Activated CD4-positive, alpha-beta T cell treated with anti-CD3 and anti-CD28 coated beads, Interleukin-2, Interleukin-4, amounts not matched to agents 100 ng/mL and 50 ng/mL, durations not matched to agents 16 hours and 8 hours (primary cell): ENCODE measurements around the gene MAVS.
"Not testable (repeated sequence)": the region's sequence is repeated elsewhere in the genome, so short reads cannot be mapped to it uniquely, and the experiment has no call there.

Experiments
- DNase-seq: peaks from one replicate; pipeline ENCODE4 v3.0.0-alpha.2; 2020; ENCODE audit warnings: low spot score

Gene MAVS

DNA sequence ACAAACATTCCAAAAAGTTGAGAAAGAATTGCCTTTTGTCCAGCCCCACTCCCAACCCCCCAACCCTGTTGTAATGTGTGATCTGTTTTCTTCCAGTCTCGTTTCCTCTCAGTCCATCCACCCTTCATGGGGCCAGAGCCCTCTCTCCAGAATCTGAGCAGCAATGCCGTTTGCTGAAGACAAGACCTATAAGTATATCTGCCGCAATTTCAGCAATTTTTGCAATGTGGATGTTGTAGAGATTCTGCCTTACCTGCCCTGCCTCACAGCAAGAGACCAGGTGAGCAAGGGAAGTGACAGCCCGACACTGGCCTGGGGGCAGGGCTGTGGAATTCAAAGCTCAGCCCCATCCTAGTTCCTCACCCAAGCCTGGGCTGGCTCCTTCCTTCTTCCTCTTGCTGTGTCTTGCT, 7.8 kb downstream of the MAVS start:
- no peak for DNase-seq

DNA sequence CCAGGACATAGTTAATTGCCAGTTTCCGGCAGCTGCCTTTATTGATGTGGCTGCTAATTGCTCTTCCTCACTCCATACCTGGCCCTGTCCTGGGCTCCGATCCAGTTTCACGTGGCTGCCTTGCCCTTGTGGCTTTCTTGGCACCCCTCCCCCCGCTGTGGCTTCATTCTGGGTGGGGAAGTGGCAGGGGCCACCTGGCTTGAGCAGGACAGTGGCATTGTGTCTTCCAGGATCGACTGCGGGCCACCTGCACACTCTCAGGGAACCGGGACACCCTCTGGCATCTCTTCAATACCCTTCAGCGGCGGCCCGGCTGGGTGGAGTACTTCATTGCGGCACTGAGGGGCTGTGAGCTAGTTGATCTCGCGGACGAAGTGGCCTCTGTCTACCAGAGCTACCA, 10.8 kb downstream of the MAVS start:
- DNase-seq = no peak

DNA sequence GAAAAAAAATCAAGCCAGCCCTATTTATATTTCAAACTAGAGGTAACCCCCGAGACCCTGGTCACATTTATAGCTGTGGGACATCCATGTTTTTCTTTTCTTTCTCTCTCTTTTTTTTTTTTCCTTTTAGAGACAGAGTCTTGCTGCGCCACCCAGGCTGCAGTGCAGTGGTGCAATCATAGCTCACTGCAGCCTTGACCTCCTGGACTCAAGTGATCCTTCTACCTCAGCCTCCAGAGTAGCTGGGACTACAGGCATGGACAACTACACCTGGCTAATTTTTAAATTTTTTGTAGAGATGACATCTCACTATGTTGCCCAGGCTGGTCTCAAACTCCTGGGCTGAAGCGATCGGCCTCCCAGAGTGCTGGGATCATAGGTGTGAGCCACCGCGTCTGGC, 12.1 kb downstream of the MAVS start:
- DNase-seq = no peak

DNA sequence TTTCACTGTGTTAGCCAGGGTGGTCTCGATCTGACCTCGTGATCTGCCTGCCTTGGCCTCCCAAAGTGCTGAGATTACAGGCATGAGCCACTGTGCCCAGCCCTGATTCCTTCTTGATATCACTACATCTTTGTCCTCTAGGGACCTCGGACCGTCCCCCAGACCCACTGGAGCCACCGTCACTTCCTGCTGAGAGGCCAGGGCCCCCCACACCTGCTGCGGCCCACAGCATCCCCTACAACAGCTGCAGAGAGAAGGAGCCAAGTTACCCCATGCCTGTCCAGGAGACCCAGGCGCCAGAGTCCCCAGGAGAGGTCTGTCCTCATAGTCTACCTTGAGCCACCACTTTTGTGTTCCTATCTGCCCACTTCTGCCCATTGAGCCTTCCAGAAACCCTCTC, 14.6 kb downstream of the MAVS start:
- no peak for DNase-seq

DNA sequence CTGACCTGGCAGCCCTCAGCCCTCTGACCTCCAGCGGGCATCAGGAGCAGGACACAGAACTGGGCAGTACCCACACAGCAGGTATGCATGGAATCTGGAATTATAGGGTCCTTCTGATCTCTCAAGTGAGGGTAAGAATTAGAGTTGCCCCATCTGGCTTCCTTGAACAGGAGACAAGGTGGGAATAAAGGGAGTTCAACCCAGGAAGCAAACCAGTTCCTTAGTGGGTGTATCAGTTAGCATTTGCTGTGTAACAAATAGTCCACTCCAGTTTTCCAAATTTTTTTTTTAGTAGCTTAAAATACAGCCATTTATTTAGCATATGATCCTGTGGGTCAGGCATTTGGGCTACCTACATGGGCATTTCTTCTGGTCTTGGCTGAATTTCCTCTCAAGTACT, 15.7 kb downstream of the MAVS start:
- DNase-seq = no peak

DNA sequence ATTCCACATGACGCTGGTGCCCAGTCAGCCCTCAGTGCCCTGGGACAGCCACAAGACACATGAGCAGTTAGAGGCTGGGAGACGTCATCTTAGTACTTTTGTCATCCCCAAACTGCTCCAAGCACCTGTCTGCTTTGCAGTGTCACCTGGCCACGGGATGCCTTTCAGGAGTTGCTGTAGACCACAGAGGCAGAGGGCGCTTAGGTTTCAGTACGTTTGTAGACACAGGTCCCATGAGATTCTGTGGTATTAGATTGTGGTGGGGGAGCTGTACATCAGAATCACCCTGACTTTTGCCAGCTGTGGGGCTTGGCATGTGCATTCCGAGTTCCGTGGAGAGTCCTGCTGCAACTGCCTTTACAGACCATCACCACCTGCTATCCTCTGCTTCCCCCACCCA, 16.7 kb downstream of the MAVS start:
- DNase-seq = no peak

DNA sequence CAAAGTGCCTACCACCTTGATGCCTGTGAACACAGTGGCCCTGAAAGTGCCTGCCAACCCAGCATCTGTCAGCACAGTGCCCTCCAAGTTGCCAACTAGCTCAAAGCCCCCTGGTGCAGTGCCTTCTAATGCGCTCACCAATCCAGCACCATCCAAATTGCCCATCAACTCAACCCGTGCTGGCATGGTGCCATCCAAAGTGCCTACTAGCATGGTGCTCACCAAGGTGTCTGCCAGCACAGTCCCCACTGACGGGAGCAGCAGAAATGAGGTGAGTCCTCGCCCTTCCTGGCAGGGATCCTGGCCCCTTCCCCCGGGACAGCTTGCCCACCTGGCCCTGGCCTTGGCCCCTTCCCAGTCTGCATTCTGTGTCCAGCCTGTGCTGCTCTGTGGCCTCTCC, 17.9 kb downstream of the MAVS start:
- no peak for DNase-seq

DNA sequence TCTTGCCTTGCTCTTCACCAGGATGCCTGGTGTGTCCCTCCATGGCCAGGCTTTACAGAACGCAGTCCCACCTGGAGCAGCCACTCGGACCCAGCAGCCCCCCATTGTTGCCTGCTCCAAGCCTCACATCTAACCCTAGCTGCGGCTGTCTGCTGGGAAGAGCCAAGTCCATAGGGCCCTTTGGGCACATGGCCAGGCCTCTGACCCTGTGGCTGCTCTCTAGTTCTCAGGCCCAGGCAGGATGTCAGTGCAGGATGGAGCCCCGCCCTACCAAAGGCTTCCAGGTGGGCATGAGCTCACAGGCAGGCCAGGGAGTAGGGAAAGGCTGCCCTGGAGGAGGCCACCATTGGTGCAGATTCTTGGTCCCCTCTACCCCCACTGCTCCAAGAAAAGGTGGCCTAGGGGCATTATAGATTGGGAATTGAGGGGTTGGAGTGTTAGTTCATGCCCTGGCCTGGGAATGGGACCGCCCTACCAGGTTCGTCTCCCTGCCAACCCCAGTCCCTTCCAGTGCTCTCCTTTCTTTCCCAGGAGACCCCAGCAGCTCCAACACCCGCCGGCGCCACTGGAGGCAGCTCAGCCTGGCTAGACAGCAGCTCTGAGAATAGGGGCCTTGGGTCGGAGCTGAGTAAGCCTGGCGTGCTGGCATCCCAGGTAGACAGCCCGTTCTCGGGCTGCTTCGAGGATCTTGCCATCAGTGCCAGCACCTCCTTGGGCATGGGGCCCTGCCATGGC, 18.7 kb downstream of the MAVS start:
- DNase-seq = no peak

DNA sequence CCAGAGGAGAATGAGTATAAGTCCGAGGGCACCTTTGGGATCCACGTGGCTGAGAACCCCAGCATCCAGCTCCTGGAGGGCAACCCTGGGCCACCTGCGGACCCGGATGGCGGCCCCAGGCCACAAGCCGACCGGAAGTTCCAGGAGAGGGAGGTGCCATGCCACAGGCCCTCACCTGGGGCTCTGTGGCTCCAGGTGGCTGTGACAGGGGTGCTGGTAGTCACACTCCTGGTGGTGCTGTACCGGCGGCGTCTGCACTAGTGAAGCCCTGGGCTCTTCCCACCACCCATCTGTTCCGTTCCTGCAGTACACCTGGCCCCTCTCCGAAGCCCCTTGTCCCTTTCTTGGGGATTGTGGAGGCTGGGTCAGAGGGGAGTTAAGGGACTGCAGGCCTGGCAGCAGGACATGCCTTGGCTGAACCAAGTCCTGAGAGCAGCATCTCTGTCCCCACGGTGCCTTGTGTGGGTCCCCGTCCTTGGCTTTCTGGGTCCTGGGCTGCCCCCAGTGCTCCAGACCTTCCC, 19.3 kb downstream of the MAVS start:
- no peak for DNase-seq

DNA sequence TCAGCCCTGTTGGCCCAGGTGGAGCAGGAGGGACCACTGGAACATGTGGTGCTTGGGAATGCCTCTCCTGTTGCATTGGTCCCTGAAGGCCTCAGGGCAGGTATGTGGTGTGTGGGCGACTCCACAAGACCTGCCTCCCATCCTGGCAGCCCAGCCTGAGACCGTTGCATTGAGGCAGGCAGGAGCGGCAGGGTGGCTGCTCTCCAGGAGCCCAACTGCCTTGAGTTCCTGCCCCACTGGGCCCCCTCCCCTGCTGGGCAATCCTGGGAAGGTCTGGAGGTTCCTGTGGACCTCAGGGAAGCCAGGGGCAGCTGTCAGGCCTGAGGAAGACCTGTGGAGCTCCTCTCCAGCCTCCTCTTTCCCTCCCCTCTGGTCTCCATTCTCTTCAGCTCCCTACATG, 19.8 kb downstream of the MAVS start:
- no peak for DNase-seq

DNA sequence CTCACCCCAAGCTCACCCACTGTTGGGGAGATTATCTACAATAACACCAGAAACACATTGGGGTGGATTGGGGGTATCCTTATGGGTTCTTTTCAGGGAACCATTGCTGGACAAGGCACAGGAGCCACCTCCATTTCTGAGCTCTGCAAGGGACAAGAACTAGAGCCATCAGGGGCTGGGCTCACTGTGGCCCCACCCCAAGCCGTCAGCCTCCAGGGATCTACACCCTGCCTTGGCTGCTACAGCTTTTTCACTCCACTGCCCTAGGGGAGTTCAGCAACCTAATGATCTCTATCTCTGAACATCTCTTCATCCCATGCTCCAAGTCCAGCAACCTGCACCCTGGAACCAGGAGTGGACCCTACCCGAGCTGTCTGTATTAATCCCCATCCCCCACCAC, 21.2 kb downstream of the MAVS start:
- DNase-seq = no peak

DNA sequence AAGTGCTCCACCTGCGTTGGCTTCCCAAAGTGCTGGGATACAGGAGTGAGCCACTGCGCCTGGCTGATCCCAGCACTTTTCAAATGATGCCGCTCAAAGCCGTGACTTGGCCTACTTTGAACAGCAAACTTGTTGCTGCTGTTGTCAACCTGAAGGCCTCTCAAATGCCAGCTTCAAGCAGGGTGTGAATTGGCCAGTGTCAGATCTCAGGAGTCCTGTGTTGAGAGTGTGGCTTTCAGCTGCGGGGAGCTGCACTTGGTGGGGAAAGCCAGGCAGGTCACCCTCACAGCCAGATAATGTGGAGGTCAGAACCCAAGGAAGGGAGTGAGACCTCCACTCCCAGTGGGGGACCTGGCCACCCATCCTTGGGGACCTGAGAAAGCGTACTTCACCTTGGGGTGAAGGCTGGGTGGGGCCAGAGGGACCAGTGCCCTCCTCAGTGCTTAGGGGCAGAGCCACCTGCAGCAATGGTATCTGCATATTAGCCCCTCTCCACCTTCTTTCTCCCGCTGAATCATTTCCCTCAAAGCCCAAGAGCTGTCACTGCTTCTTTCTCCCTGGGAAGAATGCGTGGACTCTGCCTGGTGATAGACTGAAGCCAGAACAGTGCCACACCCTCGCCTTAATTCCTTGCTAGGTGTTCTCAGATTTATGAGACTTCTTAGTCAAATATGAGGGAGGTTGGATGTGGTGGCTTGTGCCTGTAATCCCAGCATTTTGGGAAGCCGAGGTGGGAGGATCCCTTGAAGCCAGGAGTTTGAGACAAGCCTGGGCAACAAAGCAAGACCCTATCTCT, 23.4 kb downstream of the MAVS start:
- DNase-seq = no peak

DNA sequence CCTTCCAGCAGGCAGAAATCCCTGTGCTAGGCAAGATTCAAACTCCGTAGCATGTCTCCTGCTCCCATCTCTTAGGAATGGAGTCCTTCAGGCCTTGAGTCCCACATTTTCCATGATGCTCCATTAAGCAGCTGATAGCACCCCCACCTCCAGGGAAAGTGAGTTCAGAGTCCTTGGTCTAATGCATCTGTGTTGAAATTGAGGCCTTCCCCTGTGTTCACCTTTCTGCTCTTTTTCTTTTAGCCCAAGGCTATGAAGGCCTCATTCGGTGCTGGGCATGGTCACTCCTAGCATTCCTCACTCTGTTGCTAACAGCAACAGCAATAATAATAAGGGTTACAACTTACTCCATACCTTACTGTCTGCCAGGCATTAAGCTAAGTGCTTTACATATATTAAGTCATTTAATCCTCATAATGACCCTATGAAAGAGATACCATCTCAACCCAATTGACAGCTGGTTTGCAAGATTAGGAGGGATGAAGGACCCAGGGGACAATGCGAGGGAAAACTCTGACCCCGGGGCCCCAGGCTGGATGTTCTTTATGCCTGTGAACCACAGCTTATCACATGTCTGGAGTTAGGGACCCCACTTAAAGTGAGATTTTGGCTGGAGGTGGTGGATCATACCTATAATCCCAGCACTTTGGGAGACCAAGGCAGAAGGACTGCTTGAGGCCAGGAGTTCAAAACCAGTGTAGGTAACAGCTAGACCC, 25.1 kb downstream of the MAVS start:
- no peak for DNase-seq

DNA sequence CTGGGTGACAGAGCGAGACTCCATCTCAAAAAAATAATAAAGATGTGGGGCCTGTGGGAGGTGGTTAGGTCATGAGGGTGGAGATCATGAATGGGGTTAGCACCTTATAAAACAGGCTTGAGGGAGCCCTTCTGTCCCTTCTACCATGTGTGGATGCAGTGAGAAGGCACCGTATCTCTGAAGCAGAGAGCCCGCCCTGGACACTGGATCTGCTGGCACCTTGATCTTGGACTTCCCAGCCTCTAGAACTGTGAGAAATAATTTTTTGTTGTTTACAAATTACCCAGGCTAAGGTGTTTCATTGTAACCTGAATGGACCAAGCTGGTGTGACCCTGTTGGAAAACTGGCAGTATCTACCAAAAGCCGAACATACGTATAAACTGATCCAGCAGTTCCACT, 26.9 kb downstream of the MAVS start:
- no peak for DNase-seq

DNA sequence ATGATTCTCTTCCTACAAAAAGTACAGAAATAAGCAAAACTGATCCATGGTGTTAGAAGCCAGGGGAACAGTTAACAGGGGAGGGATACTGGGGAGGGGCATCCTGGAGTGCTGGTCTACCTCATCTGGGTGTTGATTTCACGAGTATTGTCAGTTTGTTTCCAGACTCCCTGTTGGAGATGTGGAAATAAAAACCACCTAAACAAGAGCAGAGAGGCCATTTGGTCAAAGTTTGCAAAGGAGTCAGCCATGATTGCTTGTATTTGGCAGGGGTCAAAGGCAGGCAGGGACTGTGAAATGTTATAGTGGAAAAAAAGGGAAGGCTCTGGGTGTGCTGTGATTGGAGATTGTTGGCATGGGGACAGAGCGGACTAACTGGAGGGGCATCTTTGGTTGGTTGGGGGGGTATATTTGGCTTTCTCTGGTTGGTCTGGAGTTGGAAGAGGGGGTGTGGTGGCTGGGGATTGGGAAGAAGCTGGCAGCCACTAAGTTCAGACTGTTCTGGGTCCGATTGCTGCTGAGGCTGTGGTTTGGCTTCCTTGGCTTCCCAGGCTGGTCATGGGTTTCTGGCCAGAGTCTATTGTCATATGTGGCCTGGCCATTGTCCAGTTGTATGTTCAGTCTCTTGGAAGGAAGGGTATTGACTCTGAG, 27.7 kb downstream of the MAVS start:
- no peak for DNase-seq

DNA sequence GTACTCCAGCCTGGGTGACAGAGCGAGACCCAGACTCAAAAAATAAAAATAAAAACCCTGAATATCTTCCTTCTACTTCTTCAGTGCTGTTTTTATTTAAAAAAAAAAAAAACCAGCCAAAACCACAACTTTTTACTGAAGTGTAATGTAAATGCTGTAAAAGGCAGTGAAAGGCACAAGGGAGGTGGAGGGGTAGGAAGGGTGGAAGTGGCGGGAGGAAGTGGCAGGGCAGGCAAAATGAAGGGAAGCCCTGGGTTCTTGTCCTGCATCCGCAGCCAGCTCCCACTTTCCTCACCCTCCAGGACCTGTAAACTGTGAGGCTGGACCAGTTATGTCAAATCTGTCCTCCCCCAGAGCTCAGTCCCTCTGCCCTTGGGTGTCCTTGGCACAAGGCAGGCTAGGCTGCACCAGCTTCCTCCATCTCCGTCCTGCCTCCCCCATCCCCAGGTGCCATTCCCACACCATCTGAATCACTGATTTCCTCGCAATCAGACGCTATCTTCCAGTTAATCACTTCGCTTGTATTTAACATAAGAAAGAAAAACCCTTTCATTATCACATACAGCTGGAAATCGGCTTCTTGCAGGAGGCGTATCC, 28.8 kb downstream of the MAVS start:
- no peak for DNase-seq

DNA sequence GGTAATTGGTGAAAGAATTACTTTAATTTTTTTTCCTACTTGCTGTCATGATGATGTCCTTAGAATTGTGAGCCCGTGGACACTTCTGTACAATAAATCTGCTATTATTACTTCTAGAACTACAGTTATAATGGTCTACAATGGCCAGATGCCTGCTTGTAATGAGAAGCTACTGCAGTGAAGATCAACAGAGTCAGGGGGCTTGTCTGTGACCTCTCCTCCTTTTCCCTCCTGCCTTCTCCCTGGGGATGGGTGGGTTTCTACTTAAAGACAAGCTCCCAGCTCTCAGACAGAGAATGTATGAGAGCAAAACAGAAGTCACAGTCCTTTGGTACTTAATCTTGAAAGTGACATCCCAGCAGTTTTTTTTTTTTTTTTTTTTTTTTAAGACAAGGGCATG, 29.4 kb downstream of the MAVS start:
- DNase-seq = no peak

DNA sequence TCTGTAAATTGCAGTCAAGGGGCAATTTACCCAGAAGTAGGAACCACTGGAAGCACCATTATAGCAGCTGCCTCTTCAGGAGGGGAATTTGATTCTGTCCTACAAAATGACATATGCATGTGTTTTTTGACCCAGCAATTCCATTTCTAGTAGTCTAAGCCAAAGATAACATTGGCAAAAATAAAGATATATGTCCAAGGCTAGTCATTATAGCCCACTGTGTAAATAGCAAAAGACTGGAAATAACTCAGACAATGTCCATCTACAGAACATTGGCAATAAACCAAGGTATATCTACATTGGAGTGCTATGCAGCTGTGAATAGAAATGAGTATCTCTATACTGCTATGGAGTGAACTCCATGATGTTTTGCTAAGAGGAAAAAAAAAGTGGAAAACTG, 30.0 kb downstream of the MAVS start:
- DNase-seq = no peak

DNA sequence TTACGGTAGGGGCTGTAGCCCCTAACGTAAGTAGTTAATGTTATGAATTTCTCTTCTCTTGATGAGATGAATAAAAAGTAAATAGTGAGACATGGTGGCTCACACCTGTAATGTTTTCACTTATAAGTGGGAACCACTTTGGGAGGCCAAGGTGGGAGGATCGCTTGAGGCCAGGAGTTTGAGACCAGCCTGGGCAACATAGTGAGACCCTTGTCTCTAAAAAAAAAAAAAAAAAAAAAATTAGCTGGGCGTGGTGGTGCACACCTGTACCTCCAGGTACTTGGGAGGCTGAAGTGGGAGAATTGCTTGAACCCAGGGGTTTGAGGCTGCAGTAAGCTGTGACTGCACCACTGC, 32.3 kb downstream of the MAVS start:
- DNase-seq = not testable (repeated sequence)

DNA sequence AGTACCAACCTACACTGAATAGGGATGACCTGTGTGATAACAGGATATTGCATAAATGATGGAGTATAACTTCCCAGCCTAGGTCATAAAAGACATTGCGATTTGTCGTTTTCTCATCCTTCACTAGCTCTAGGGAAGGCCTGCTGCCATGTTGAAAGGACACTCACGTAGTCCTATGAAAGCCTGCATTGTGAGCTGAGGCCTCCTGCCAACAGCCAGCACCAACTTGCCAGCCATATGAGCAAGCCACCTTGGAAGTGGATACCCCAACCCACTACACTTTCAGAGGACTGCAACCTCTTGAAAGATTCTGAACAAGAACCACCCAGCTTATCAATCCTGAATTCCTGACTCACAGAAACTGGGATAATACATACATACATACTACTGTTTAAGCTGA, 39.1 kb downstream of the MAVS start:
- no peak for DNase-seq

DNA sequence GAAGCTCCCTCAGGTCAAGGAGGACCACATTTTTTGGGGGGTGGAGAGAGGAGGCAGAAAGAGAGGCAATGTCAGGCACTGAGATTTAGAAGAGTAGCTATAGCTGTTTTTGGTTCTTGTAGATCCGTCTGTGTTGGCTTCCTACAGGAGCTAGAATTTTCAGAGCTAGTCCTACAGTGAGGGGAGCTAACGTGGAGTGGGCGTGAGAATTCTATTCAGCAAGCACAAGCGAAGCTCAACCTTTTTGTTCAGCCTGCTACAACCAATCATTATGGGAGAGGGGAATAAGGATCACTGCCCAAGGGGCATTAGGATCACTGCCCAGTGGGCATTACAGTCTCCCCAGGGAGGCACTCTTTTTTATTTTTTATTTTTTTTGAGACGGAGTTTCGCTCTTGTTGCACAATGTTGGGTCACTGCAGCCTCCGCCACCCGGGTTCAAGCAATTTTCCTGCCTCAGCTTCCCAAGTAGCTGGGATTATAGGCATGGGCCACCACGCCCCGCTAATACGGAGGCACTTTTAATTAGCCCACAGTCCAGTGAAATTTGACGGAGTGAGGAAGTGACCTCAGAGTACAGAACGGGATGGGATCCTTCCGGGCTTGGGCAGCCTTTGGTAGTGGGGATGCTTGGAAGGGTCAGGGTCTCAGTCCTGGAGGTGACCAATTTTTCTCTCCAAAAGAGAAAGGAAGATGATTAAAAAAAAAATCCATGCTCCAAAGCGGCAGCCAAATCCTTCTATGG, 41.4 kb downstream of the MAVS start:
- no peak for DNase-seq
